ENCODE measurements around the gene ZNF302. TPM values are rescaled to one million over a fixed set of nuclear protein-coding genes. Genes with fewer than 3 reads are reported as not detected.

Gene ZNF302
- total and polyA plus RNA-seq, 4 donors, result 5.8 to 18.6 (median 13.6) TPM

GRCh38 chr19:34633802-34634201 is 43.7 kb upstream of the ZNF302 start:
- Histone ChIP-seq H3K36me3 (ENCODE audit: control insufficient read depth in 4 of 4, insufficient read depth in 3 of 4, low read depth in 1 of 4, low read length in 3 of 4) (peaks cover 0 to 19% (median 9%) of the 10 kb centered on the region in 4 donors), H3K27me3 (ENCODE audit: control insufficient read depth in 4 of 4, insufficient read depth in 4 of 4, low read length in 3 of 4) (no peaks in the 10 kb centered on the region), H3K4me1 (ENCODE audit: control insufficient read depth in 4 of 4, insufficient read depth in 4 of 4, low read length in 3 of 4) (no peaks in the 10 kb centered on the region), H3K4me3 (ENCODE audit: low read depth in 1 of 3, low read length in 3 of 3) (peak overlapping the region in 1 of 3 donors; percentile 14), H3K9ac (ENCODE audit: low read depth in 1 of 2, low read length in 2 of 2) (no peak overlapping the region), H3K27ac (ENCODE audit: low read depth in 1 of 2, low read length in 2 of 2) (no peak overlapping the region), H3K9me3 (ENCODE audit: control insufficient read depth in 4 of 4, low read length in 3 of 4) (peaks cover 13 to 26% (median 20%) of the 10 kb centered on the region in 4 donors)
- no peak for TF ChIP-seq RAD21 (IDR thresholded peaks at IDR 0.05)
- DNase-seq (ENCODE audit: low spot score), result no peak
- 87% methylated on average over 2 of the region's 2 CpGs for WGBS

GRCh38 chr19:34639491-34640085 is 37.9 kb upstream of the ZNF302 start:
- Histone ChIP-seq H3K4me3 (ENCODE audit: low read depth in 1 of 3, low read length in 3 of 3) (no peak overlapping the region), H3K36me3 (ENCODE audit: control insufficient read depth in 4 of 4, insufficient read depth in 3 of 4, low read depth in 1 of 4, low read length in 3 of 4) (peaks cover 0 to 15% (median 7%) of the 10 kb centered on the region in 4 donors), H3K9ac (ENCODE audit: low read depth in 1 of 2, low read length in 2 of 2) (no peak overlapping the region), H3K27me3 (ENCODE audit: control insufficient read depth in 4 of 4, insufficient read depth in 4 of 4, low read length in 3 of 4) (no peaks in the 10 kb centered on the region), H3K27ac (ENCODE audit: low read depth in 1 of 2, low read length in 2 of 2) (no peak overlapping the region), H3K9me3 (ENCODE audit: control insufficient read depth in 4 of 4, low read length in 3 of 4) (peaks cover 7 to 17% (median 13%) of the 10 kb centered on the region in 4 donors), H3K4me1 (ENCODE audit: control insufficient read depth in 4 of 4, insufficient read depth in 4 of 4, low read length in 3 of 4) (peaks cover 0 to 15% (median 5%) of the 10 kb centered on the region in 4 donors)
- DNase-seq (ENCODE audit: low spot score), result peak; percentile 50
- WGBS, result 15% methylated on average over 4 of the region's 4 CpGs
- TF ChIP-seq HNF4A (conservative IDR thresholded peaks at IDR 0.05), result peak; percentile 56 to 70
- TF ChIP-seq FOXA1 (IDR thresholded peaks at IDR 0.05), result no peak
- no peak for TF ChIP-seq RXRA (IDR thresholded peaks at IDR 0.05)
- TF ChIP-seq HNF4G (IDR thresholded peaks at IDR 0.05), result peak; percentile 51
- no peak for TF ChIP-seq NR2F2 (IDR thresholded peaks at IDR 0.05)
- TF ChIP-seq ZBTB33 (IDR thresholded peaks at IDR 0.05), result no peak
- no peak for TF ChIP-seq TAF1 (conservative IDR thresholded peaks at IDR 0.05)
- no peak for TF ChIP-seq GABPA (IDR thresholded peaks at IDR 0.05 in 1 of 2, conservative IDR thresholded peaks at IDR 0.05 in 1 of 2)
- TF ChIP-seq CTCF (IDR thresholded peaks at IDR 0.05; ENCODE audit: low read depth, low read length, missing input control), result peak; percentile 82
- peak; percentile 96 for TF ChIP-seq RAD21 (IDR thresholded peaks at IDR 0.05)
- TF ChIP-seq SP1 (IDR thresholded peaks at IDR 0.05), result no peak

GRCh38 chr19:34642241-34642640 is 35.2 kb upstream of the ZNF302 start:
- no peaks in the 10 kb centered on the region for H3K36me3 ChIP-seq (ENCODE audit: control insufficient read depth in 4 of 4, insufficient read depth in 3 of 4, low read depth in 1 of 4, low read length in 3 of 4)
- peaks cover 0 to 24% (median 13%) of the 10 kb centered on the region in 4 donors for H3K4me1 ChIP-seq (ENCODE audit: control insufficient read depth in 4 of 4, insufficient read depth in 4 of 4, low read length in 3 of 4)
- H3K27ac ChIP-seq (ENCODE audit: low read depth in 1 of 2, low read length in 2 of 2), result no peak overlapping the region
- H3K9ac ChIP-seq (ENCODE audit: low read depth in 1 of 2, low read length in 2 of 2), result no peak overlapping the region
- TF ChIP-seq FOXA1 (IDR thresholded peaks at IDR 0.05), result no peak
- no peak for TF ChIP-seq HNF4A (conservative IDR thresholded peaks at IDR 0.05)
- TF ChIP-seq JUND (IDR thresholded peaks at IDR 0.05), result no peak
- TF ChIP-seq RAD21 (IDR thresholded peaks at IDR 0.05), result no peak
- TF ChIP-seq GABPA (IDR thresholded peaks at IDR 0.05 in 1 of 2, conservative IDR thresholded peaks at IDR 0.05 in 1 of 2), result no peak
- no peak for TF ChIP-seq RXRA (IDR thresholded peaks at IDR 0.05)
- TF ChIP-seq, protein P1, sequence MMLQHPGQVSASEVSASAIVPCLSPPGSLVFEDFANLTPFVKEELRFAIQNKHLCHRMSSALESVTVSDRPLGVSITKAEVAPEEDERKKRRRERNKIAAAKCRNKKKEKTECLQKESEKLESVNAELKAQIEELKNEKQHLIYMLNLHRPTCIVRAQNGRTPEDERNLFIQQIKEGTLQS (IDR thresholded peaks at IDR 0.05), result no peak
- TF ChIP-seq HNF4G (IDR thresholded peaks at IDR 0.05), result no peak
- no peak for TF ChIP-seq YY1 (IDR thresholded peaks at IDR 0.05)
- no peak for TF ChIP-seq ZBTB33 (IDR thresholded peaks at IDR 0.05)
- TF ChIP-seq, protein P2, sequence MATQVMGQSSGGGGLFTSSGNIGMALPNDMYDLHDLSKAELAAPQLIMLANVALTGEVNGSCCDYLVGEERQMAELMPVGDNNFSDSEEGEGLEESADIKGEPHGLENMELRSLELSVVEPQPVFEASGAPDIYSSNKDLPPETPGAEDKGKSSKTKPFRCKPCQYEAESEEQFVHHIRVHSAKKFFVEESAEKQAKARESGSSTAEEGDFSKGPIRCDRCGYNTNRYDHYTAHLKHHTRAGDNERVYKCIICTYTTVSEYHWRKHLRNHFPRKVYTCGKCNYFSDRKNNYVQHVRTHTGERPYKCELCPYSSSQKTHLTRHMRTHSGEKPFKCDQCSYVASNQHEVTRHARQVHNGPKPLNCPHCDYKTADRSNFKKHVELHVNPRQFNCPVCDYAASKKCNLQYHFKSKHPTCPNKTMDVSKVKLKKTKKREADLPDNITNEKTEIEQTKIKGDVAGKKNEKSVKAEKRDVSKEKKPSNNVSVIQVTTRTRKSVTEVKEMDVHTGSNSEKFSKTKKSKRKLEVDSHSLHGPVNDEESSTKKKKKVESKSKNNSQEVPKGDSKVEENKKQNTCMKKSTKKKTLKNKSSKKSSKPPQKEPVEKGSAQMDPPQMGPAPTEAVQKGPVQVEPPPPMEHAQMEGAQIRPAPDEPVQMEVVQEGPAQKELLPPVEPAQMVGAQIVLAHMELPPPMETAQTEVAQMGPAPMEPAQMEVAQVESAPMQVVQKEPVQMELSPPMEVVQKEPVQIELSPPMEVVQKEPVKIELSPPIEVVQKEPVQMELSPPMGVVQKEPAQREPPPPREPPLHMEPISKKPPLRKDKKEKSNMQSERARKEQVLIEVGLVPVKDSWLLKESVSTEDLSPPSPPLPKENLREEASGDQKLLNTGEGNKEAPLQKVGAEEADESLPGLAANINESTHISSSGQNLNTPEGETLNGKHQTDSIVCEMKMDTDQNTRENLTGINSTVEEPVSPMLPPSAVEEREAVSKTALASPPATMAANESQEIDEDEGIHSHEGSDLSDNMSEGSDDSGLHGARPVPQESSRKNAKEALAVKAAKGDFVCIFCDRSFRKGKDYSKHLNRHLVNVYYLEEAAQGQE (IDR thresholded peaks at IDR 0.05), result no peak
- TF ChIP-seq NR2F2 (IDR thresholded peaks at IDR 0.05), result no peak
- no peak for TF ChIP-seq EGR1 (IDR thresholded peaks at IDR 0.05; ENCODE audit: low read depth in 2 of 2)
- DNase-seq (ENCODE audit: low spot score), result no peak
- no peak overlapping the region for H3K4me3 ChIP-seq (ENCODE audit: low read depth in 1 of 3, low read length in 3 of 3)
- 91% methylated on average over 4 of the region's 4 CpGs for WGBS
- no peaks in the 10 kb centered on the region for H3K9me3 ChIP-seq (ENCODE audit: control insufficient read depth in 4 of 4, low read length in 3 of 4)
- no peaks in the 10 kb centered on the region for H3K27me3 ChIP-seq (ENCODE audit: control insufficient read depth in 4 of 4, insufficient read depth in 4 of 4, low read length in 3 of 4)
